Stomach (tissue), 9 donors: Measurements from ENCODE around the gene FNBP1. TPM values are rescaled to one million over a fixed set of nuclear protein-coding genes. Genes with fewer than 3 reads are reported as not detected.
A peak's percentile ranks its signal among the peaks of the same experiment; 100 is the strongest.

Experiments
- DNase-seq, 2 donors: peaks; one replicate each; pipeline versions ENCODE4 v3.0.0 to v3.0.0-alpha.2; 2013 to 2019
- H3K27ac ChIP-seq, 5 donors: fragments of 200-600 bp in 4 of 5; sonication (generic) in 4 of 5; one replicate each; pipeline ENCODE4 v1.5.1; 2013 to 2019; ENCODE audit warnings: mild to moderate bottlenecking in 1 of 5, moderate library complexity in 1 of 5
- H3K27me3 ChIP-seq, 3 donors: fragments of 200-600 bp; sonication (generic); one replicate each; pipeline ENCODE4 v1.5.1; 2017 to 2019; ENCODE audit warnings: mixed run types in 1 of 3
- H3K36me3 ChIP-seq, 4 donors: fragments of 200-600 bp; sonication (generic); 1 replicate in 3 of 4; 2 replicates in 1 of 4; pipeline ENCODE4 v1.5.1; 2016 to 2019
- H3K4me1 ChIP-seq, 4 donors: fragments of 200-600 bp; sonication (generic); one replicate each; pipeline ENCODE4 v1.5.1; 2016 to 2019
- H3K4me3 ChIP-seq, 4 donors: fragments of 200-600 bp; sonication (generic) in 3 of 4; one replicate each; pipeline ENCODE4 v1.5.1; 2016 to 2019; ENCODE audit warnings: mild to moderate bottlenecking in 1 of 4
- H3K9me3 ChIP-seq, 4 donors: fragments of 200-600 bp; sonication (generic); one replicate each; pipeline ENCODE4 v1.5.1; 2016 to 2019
- CTCF ChIP-seq, 7 experiments: fragments of 450-650 bp in 4 of 7; fragments of 200-600 bp in 3 of 7; sonication (generic) in 3 of 7; IDR thresholded peaks; one replicate each; pipeline ENCODE4 v1.5.1; 2016 to 2019; ENCODE audit warnings: antibody characterized with exemption in 7 of 7, control low read depth in 2 of 7, mild to moderate bottlenecking in 1 of 7
- EP300 ChIP-seq: sonication (generic); formaldehyde crosslinking; IDR thresholded peaks from one replicate; pipeline ENCODE4 v1.6.1; 2017; ENCODE audit warnings: antibody characterized with exemption
- POLR2A ChIP-seq, 4 donors: fragments of 450-650 bp; IDR thresholded peaks; one replicate each; pipeline ENCODE4 v1.6.1; 2016; ENCODE audit warnings: antibody characterized with exemption in 4 of 4, control low read depth in 2 of 4, mild to moderate bottlenecking in 1 of 4, moderate library complexity in 1 of 4
- POLR2AphosphoS5 ChIP-seq, 3 donors: sonication (generic); formaldehyde crosslinking; IDR thresholded peaks; one replicate each; pipeline ENCODE4 v1.6.1; 2016; ENCODE audit warnings: antibody characterized with exemption in 3 of 3
- WGBS, 5 donors: extraction: QIAGEN DNeasy Blood & Tissue Kit in 3 of 5; methylation state at CpG; one replicate each; pipeline versions ENCODE4 v1.1.5 to v1.1.7; 2013 to 2018; 5-methylcytosine and 5-hydroxymethylcytosine counted together
- intact Hi-C: fragments of 100-400 bp; cut with DNase I; formaldehyde crosslinking; loops from one replicate; pipeline ENCODE4 v1.15.1; 2023; ENCODE audit warnings: low total_unique reads
- polyA plus RNA-seq, 3 donors: library from polyadenylated mRNA; stranded (reverse); fragments of 200-250 nt; gene quantifications; one replicate each; pipeline ENCODE4 v1.2.3, GENCODE V29; 2013
- total RNA-seq, 5 donors: library from RNA; depleted of rRNA; stranded (reverse); fragments of >200 nt; gene quantifications; one replicate each; pipeline versions ENCODE4 v1.1.0 to v1.2.3, GENCODE V29; 2014 to 2016
- donor health status: healthy with polysubstance abuse.
- donor health status: Bipolar disorder and iron deficiency.
- donor health status: healthy.

Gene FNBP1
- total and polyA plus RNA-seq, 8 donors: 9.0 to 129 (median 57.3) TPM

- Histone ChIP-seq H3K36me3 (peaks cover 0 to 10% (median 0%) of the 10 kb centered on the region in 4 donors), H3K4me1 (peaks cover 12 to 46% (median 24%) of the 10 kb centered on the region in 4 donors), H3K9me3 (no peaks in the 10 kb centered on the region), H3K27ac (peak overlapping the region in 3 of 5 donors; percentile 38 to 57 (median 52)), H3K27me3 (no peaks in the 10 kb centered on the region), H3K4me3 (no peak overlapping the region)
- TF ChIP-seq CTCF (IDR thresholded peaks at IDR 0.05) (no peak), EP300 (no peak), POLR2A (IDR thresholded peaks at IDR 0.05) (no peak), POLR2AphosphoS5 (IDR thresholded peaks at IDR 0.05) (no peak)
- no peak for DNase-seq
- 82 to 100% (median 87%) methylated on average over 1 of the region's 1 CpG for WGBS, 5 donors
- intact Hi-C loops: no loop called here
These were observed 26.1 kb upstream of the FNBP1 start for GRCh38 chr9:130069048-130069447.

GRCh38 chr9:130064621-130065020, 21.6 kb upstream of the FNBP1 start:
- no peak overlapping the region for H3K27ac ChIP-seq
- H3K4me3 ChIP-seq: no peak overlapping the region
- 90 to 96% (median 94%) methylated on average over 4 of the region's 4 CpGs for WGBS, 5 donors
- intact Hi-C loops: no loop called here
- peaks cover 0 to 58% (median 15%) of the 10 kb centered on the region in 4 donors for H3K4me1 ChIP-seq
- TF ChIP-seq POLR2AphosphoS5 (IDR thresholded peaks at IDR 0.05) (no peak), CTCF (IDR thresholded peaks at IDR 0.05) (no peak), EP300 (no peak)
- no peaks in the 10 kb centered on the region for H3K9me3 ChIP-seq
- no peaks in the 10 kb centered on the region for H3K27me3 ChIP-seq
- H3K36me3 ChIP-seq: peaks cover 0 to 10% (median 0%) of the 10 kb centered on the region in 4 donors
- no peak for DNase-seq

GRCh38 chr9:130062750-130063149, 19.8 kb upstream of the FNBP1 start:
- Histone ChIP-seq H3K9me3 (no peaks in the 10 kb centered on the region), H3K4me1 (peaks cover 0 to 39% (median 12%) of the 10 kb centered on the region in 4 donors), H3K36me3 (peaks cover 0 to 23% (median 12%) of the 10 kb centered on the region in 4 donors), H3K27ac (no peak overlapping the region), H3K4me3 (no peak overlapping the region), H3K27me3 (no peaks in the 10 kb centered on the region)
- WGBS, 5 donors: 74 to 87% (median 78%) methylated on average over 2 of the region's 2 CpGs
- TF ChIP-seq EP300: no peak
- no peak for TF ChIP-seq POLR2A (IDR thresholded peaks at IDR 0.05)
- no peak for TF ChIP-seq CTCF (IDR thresholded peaks at IDR 0.05)
- no peak for TF ChIP-seq POLR2AphosphoS5 (IDR thresholded peaks at IDR 0.05)
- intact Hi-C loops: no loop called here
- DNase-seq: no peak

GRCh38 chr9:130060296-130060695, 17.3 kb upstream of the FNBP1 start:
- H3K27ac ChIP-seq: no peak overlapping the region
- intact Hi-C loops: no loop called here
- peaks cover 0 to 46% (median 16%) of the 10 kb centered on the region in 4 donors for H3K4me1 ChIP-seq
- H3K9me3 ChIP-seq: no peaks in the 10 kb centered on the region
- no peaks in the 10 kb centered on the region for H3K27me3 ChIP-seq
- TF ChIP-seq POLR2A (IDR thresholded peaks at IDR 0.05) (no peak), POLR2AphosphoS5 (IDR thresholded peaks at IDR 0.05) (no peak), EP300 (no peak), CTCF (IDR thresholded peaks at IDR 0.05) (no peak)
- WGBS, 5 donors: 33 to 52% (median 50%) methylated on average over 7 of the region's 7 CpGs
- DNase-seq: peak in 1 of 2 donors; percentile 68
- H3K36me3 ChIP-seq: peaks cover 0 to 22% (median 12%) of the 10 kb centered on the region in 4 donors
- no peak overlapping the region for H3K4me3 ChIP-seq
